ENCODE data around the gene BDNF.
"Not testable (repeated sequence)": the region's sequence is repeated elsewhere in the genome, so short reads cannot be mapped to it uniquely, and the experiment has no call there.

Gene BDNF

GRCh38 chr11:27665508-27666101 lies 34.6 kb downstream of the BDNF start:
- not testable (repeated sequence) for DNase-seq

GRCh38 chr11:27663326-27663725 lies 36.9 kb downstream of the BDNF start:
- no peak for DNase-seq

- DNase-seq, result no peak
These were observed 40.1 kb downstream of the BDNF start for GRCh38 chr11:27660171-27660570.

- DNase-seq, result no peak
These were observed 41.6 kb downstream of the BDNF start for GRCh38 chr11:27658535-27659236.

GRCh38 chr11:27656806-27657483 lies 43.3 kb downstream of the BDNF start:
- DNase-seq, result no peak

GRCh38 chr11:27656320-27656719 lies 43.9 kb downstream of the BDNF start:
- no peak for DNase-seq

GRCh38 chr11:27653990-27654758 lies 46.1 kb downstream of the BDNF start:
- no peak for DNase-seq

- no peak for DNase-seq
These were observed 48.5 kb downstream of the BDNF start for GRCh38 chr11:27651711-27652110.

GRCh38 chr11:27650988-27651387 lies 49.3 kb downstream of the BDNF start:
- no peak for DNase-seq

- DNase-seq, result no peak
These were observed 50.5 kb downstream of the BDNF start for GRCh38 chr11:27649800-27650199.

- DNase-seq, result no peak
These were observed 51.4 kb downstream of the BDNF start for GRCh38 chr11:27648840-27649239.

- no peak for DNase-seq
These were observed 54.0 kb downstream of the BDNF start for GRCh38 chr11:27646051-27646818.

- no peak for DNase-seq
These were observed 57.3 kb downstream of the BDNF start for GRCh38 chr11:27642954-27643353.

GRCh38 chr11:27640954-27641353 lies 59.3 kb downstream of the BDNF start:
- DNase-seq, result no peak

GRCh38 chr11:27635567-27636037 lies 64.7 kb downstream of the BDNF start:
- no peak for DNase-seq

- not testable (repeated sequence) for DNase-seq
These were observed 65.5 kb downstream of the BDNF start for GRCh38 chr11:27634776-27635175.

GRCh38 chr11:27634282-27634681 lies 66.0 kb downstream of the BDNF start:
- DNase-seq, result not testable (repeated sequence)

- not testable (repeated sequence) for DNase-seq
These were observed 71.2 kb downstream of the BDNF start for GRCh38 chr11:27629023-27629422.

GRCh38 chr11:27627979-27628378 lies 72.3 kb downstream of the BDNF start:
- DNase-seq, result no peak

GRCh38 chr11:27626938-27627586 lies 73.2 kb downstream of the BDNF start:
- no peak for DNase-seq

GRCh38 chr11:27626269-27626937 lies 73.9 kb downstream of the BDNF start:
- DNase-seq, result no peak

Measured in activated CD4-positive, alpha-beta T cell treated with anti-CD3 and anti-CD28 coated beads, Interleukin-2, amount 50 U/mL, for 4 hours (primary cell).